Measurements from ENCODE around the gene TLCD1. TPM values are rescaled to one million over a fixed set of nuclear protein-coding genes. Genes with fewer than 3 reads are reported as not detected.

Gene TLCD1, protein sequence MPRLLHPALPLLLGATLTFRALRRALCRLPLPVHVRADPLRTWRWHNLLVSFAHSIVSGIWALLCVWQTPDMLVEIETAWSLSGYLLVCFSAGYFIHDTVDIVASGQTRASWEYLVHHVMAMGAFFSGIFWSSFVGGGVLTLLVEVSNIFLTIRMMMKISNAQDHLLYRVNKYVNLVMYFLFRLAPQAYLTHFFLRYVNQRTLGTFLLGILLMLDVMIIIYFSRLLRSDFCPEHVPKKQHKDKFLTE
- total RNA-seq, result 1.3 and 1.7 TPM in 2 replicates

GRCh38 chr17:28726226-28726626, at the start of gene TLCD1:
TSS of gene TLCD1 (minus strand) at chr17:28726233. CDS start at chr17:28726097, 136 bp downstream.

GRCh38 chr17:28743243-28744103, 17.4 kb upstream of the TLCD1 start, which contains the start of gene TRAF4:
TSS of gene TRAF4 (plus strand) at chr17:28744011. CDS start at chr17:28744113, 102 bp downstream.

GRCh38 chr17:28728364-28729200, 2.5 kb upstream of the TLCD1 start, which contains the start of gene NEK8:
TSS of gene NEK8 (plus strand) at chr17:28728788. CDS start at chr17:28728814, 26 bp downstream.

DNA sequence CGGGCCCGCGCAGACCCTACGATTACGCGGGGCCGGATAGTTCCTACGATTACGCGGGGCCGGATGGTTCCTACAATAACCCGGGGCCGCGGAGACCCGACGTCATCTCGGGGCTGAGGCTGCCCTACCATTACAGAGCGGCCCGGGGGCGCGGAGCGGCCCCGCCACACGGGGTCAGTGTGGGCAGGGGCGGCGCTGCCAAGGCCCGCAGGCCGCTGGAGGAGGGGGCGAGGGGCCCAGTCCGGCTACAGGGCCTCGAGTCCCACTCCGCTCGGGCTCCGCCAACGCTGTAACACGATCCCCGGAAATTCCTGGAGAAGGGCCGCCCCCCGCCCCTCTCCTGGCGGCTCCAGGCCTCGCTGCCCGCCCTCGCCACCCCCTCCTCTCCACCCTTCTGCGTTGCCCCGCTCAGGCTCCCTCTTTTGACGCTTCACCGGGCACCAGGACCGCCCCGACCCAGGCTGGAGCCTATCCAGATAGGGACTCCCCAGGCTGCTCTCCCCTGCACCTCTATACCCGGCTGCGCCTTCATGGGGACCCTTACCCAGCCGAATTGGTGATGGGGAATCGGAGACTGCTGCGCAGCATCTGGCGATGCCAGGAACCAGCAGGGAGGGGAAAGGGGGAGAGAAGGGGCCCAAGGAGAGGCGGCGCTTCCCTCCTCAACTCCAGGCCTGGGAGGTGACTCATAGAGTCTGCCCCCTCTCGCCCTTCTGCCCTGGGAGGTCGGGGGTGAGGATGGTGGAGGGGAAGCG, 8.3 kb downstream of the TLCD1 start, which contains the start of gene RAB34:
Gene RAB34, minus strand, starts transcription at position 291 of the 755 bp plus-strand sequence. CDS start 602 bp downstream, outside the sequence.

GRCh38 chr17:28711723-28712031, 14.4 kb downstream of the TLCD1 start, which contains the start of gene PROCA1:
TSS of gene PROCA1 (minus strand) at chr17:28711888. CDS start at chr17:28711660, 228 bp downstream.

Other genes with a start within 250 kb of the TLCD1 start
- not detected in 2 replicates for gene FOXN1, start 219.9 kb downstream of the TLCD1 start, total RNA-seq
- 17.1 and 20.6 TPM in 2 replicates for gene UNC119, start 173.6 kb downstream of the TLCD1 start, total RNA-seq
- gene PIGS, start 154.7 kb downstream of the TLCD1 start, total RNA-seq, result 36.9 and 56.0 TPM in 2 replicates
- 13.5 and 37.7 TPM in 2 replicates for gene ALDOC, start 149.3 kb downstream of the TLCD1 start, total RNA-seq
- gene SPAG5, start 127.2 kb downstream of the TLCD1 start, total RNA-seq, result 14.8 and 35.4 TPM in 2 replicates
- gene RSKR, start 112.0 kb downstream of the TLCD1 start, total RNA-seq, result 4.3 and 5.6 TPM in 2 replicates
- gene BLTP2, start 81.1 kb downstream of the TLCD1 start, total RNA-seq, result 193 and 195 TPM in 2 replicates
- 67.7 and 70.2 TPM in 2 replicates for gene SDF2, start 64.3 kb downstream of the TLCD1 start, total RNA-seq
- 43.0 and 53.9 TPM in 2 replicates for gene SUPT6H, start 64.0 kb downstream of the TLCD1 start, total RNA-seq
- gene PROCA1, start 14.3 kb downstream of the TLCD1 start, total RNA-seq, result 0.81 and 0.94 TPM in 2 replicates
- gene RAB34, start 8.4 kb downstream of the TLCD1 start, total RNA-seq, result 47.1 and 74.8 TPM in 2 replicates
- gene RPL23A, start 6.2 kb downstream of the TLCD1 start, total RNA-seq, result 1,119 and 1,150 TPM in 2 replicates
- gene NEK8, start 2.6 kb upstream of the TLCD1 start, total RNA-seq, result 1.1 and 2.4 TPM in 2 replicates
- gene TRAF4, start 17.8 kb upstream of the TLCD1 start, total RNA-seq, result 35.3 and 40.6 TPM in 2 replicates
- gene FAM222B, start 116.6 kb upstream of the TLCD1 start, total RNA-seq, result 3.2 and 6.3 TPM in 2 replicates
- gene ERAL1, start 128.8 kb upstream of the TLCD1 start, total RNA-seq, result 21.7 and 23.3 TPM in 2 replicates
- gene FLOT2, start 171.5 kb upstream of the TLCD1 start, total RNA-seq, result 59.1 and 62.1 TPM in 2 replicates
- 3.1 and 5.2 TPM in 2 replicates for gene DHRS13, start 176.8 kb upstream of the TLCD1 start, total RNA-seq
- 8.8 and 16.3 TPM in 2 replicates for gene PHF12, start 225.3 kb upstream of the TLCD1 start, total RNA-seq

All from endothelial cell of coronary artery (primary cell).